NCI-H2196 (cell line): ENCODE results near the gene CRIM1.
"Not testable (repeated sequence)": the region's sequence is repeated elsewhere in the genome, so short reads cannot be mapped to it uniquely, and the experiment has no call there.

Experiments used
- DNase-seq: peaks from one replicate; lab custom pipeline; 2025; ENCODE audit not compliant: unreplicated experiment; lab: John Stamatoyannopoulos, UW

CRIM1 gene

DNA sequence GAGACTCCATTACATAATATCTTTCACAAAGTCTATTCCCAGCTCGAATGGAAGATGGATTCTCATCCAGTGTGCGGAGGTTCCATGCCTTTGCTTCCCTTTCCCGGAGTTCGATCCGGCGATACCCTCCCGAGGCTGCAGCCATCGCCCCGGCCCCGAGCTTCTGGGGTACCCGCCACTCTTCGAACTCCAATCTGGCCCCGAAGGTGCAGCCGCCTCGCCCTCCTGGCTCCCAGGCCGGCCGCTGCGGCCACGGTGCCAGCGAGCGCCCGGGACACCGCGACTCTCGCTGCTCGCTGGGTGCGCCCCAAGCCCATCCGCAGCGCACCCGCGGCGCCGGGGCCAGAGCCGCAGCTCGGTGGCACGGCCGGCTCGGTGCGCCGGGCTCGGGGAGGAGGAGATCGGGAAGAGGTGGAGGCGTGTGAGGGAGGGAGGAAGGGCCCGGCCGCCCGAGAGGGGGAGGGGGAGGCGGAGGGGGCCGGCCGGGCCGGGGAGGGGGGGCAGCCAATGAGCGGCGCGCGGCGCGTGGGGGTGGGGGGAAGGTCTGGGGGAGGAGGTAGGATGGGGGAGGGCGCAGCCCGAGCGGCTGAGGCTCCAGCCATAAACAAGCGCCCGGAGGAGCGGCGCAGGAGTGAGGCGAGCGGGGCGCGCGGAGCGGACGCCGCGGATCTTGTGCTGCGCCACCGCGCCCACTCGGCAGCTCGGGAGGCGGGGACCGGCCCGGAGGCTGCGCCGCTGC, at the start of gene CRIM1:
Gene CRIM1, plus strand, starts transcription at position 628 of the 739 bp plus-strand sequence. CDS start 515 bp downstream, outside the sequence.
- peak; percentile 77 for DNase-seq

DNA sequence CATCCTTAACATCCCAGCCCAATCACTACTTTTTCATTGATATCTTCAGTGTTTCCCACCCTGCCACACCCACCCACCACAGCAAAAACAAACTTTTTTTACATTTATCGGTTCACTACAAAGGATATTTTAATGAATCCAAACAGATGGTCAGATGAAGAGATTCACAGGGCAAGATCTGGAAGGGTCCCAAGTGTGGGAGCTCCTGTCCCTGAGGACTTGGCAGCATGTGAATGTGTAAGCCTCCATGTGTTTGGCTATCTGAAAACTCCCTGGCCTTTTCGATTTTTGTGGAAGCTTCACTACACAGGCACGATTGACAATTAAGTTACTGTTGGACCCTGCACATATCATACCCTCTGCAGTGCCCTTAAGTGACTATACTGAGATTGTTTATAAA, 48.1 kb upstream of the CRIM1 start:
- DNase-seq = no peak

DNA sequence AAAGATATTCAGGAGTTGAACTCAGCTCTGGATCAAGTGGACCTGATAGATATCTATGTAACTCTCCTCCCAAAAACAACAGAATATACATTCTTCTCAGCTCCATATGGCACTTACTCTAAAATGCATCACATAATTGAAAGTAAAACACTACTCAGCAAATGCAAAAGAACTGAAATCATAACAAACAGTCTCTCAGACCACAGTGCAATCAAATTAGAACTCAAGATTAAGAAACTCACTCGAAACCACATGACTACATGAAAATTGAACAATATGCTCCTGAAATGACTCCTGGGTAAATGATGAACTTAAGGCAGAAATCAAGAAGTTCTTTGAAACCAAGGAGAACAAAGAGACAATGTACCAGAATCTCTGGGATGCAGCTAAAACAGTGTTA, 45.1 kb upstream of the CRIM1 start:
- not testable (repeated sequence) for DNase-seq

DNA sequence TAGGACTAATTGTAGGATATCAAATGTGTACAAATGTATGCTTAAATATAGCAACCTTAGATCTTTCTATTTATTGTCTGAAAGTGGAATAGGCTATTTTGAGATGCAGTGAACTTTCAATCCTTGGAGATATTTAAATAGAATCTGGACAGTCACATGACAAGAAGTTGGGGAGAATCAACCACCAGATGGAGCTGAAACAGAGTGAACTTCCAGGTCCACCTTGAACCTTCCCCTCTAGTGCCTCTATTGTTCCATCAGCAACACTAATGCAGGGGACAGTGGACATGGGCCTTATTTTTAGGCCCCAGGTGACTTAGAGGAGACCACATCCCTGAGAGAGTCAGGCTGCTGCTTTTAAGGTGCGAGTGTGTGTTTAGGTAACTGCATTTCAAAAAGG, 37.0 kb upstream of the CRIM1 start:
- no peak for DNase-seq

DNA sequence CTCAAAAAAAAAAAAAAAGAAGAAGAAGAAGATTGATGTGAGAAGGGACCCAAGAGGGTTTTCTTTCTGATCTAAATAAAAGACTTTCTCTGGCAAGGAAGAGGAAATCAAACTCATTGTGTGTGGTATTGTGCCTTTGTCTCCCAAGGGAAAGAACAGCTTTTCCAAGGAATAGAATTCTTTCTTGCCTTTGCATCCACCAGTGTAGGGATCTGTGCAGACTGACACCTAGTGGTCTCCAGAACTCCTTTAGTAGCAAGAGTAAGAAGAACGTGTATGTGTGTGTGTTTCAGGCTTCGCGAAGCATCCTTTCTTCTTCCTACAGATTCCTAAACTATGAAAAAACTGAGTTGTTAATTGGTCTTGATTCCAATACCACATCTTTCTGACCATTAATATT, 33.5 kb upstream of the CRIM1 start:
- DNase-seq = no peak

GRCh38 chr2:36326286-36326685, 29.3 kb upstream of the CRIM1 start:
- no peak for DNase-seq

DNA sequence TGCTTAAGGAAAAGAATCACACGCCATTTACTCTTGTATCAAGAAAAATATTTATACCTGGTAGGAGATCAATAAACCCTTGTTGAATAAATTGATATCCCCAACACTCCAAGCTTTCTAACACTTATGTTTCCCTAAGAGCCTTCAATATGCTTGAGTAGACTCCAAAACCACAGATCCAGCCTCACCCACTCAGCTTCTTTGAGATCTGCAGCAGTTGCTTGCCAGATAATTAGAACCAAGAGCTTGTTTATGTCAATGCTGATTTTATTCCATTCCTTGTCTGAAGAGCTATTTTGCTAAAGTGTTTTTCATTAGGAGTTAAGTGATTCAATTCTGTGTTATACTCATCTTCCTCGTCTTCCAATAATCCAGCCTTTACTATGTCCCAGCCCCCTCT, 26.3 kb upstream of the CRIM1 start:
- DNase-seq = no peak

GRCh38 chr2:36329746-36330472, 25.7 kb upstream of the CRIM1 start:
- DNase-seq = no peak

DNA sequence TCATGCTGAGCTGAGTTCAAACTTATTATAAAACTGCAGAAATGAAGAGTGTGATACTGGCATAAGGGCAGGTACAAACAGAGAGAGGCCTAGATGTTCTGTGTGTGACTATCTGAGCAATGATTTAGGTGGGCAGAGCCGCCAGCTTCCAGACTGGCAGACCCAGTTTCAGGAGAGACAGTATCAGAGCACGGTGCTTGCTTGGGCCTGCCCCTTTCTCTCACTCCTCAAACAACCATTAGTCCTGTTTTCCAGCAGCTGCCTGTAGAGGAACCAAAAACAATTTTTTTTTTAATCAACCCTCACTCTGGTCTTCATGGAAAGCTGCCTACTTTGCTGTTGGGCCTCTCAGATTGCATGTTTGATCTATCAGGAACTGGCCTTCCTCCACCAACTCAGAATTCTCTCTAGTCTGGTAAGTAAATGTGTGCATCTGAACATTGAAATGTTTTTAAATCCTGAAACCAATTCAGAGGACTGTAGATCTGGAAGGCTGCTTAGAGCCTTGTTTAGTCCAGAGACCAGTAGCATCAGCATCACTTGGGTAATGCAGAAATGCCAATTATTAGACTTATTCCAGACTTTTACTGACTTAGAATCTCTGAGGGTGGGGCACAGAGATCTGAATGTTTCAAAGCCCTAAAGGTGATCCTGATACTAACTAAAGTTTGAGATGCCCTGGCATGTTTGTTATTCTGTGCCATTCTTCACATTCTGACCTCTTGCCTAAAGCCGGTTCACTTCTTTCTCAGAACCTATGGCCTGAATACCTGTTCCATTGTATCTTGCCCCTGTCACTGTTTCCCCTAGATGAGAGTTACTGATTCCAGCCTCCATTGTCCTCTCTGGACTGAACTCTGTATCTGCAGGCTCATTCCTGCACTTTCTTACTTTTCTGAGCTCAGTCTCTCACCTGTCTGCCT, 24.8 kb upstream of the CRIM1 start:
- DNase-seq = no peak

- no peak for DNase-seq
These were observed 22.1 kb upstream of the CRIM1 start for GRCh38 chr2:36333350-36334012.

DNA sequence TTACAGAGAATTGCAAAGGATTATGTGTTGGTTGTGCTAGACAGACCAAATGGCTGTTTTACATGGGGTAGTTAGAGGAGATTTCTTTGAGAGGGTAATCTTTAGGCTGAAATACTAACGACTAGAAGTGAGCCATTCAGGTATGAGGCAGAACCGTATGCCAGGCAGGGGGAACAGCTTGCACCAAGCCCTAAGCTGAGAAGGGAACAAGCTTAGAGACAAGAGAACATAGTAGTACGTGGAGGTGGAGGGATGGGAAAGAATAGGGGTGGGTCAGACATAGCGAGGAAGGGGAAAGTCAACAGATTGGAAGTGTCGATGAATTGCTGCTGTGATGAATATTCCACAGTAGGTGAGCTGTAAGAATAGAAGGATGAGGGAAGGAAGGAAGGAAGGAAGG, 20.0 kb upstream of the CRIM1 start:
- no peak for DNase-seq

DNA sequence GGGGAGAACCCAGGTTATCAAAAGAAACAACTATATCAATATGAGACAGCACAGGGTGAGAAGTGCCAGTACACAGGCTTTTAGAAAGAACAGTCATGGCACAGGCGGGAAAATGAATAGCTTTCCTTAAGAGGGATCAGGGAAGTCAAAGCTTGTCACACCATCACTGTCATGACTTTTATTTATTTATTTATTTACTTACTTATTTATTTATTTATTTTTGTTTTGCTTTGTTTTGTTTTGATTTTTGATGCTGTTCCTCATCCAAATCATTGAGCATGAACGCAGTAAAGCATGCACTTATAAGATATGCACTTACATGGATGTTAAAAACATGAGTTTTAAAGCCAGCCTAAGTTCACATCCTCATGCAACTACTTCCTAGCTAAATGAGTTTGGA, 19.3 kb upstream of the CRIM1 start:
- DNase-seq = no peak

- no peak for DNase-seq
These were observed 18.2 kb upstream of the CRIM1 start for GRCh38 chr2:36337354-36337753.

GRCh38 chr2:36338124-36338826, 17.3 kb upstream of the CRIM1 start:
- DNase-seq = no peak

DNA sequence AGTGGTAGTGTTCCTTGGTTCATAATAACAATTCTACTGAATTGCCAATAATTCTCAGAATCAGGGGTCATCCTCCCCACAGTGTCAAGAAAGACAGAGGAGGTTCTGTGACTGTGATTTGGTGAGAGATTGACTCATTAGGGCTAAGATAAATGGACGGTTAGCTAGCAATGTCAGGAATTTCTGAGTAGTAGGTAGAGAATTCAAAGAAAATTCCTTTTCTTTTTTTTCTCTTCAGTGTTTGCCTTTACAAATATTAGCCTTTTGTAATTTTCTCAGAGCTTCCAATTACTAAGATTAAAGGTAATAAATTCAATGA, 16.8 kb upstream of the CRIM1 start:
- no peak for DNase-seq

DNA sequence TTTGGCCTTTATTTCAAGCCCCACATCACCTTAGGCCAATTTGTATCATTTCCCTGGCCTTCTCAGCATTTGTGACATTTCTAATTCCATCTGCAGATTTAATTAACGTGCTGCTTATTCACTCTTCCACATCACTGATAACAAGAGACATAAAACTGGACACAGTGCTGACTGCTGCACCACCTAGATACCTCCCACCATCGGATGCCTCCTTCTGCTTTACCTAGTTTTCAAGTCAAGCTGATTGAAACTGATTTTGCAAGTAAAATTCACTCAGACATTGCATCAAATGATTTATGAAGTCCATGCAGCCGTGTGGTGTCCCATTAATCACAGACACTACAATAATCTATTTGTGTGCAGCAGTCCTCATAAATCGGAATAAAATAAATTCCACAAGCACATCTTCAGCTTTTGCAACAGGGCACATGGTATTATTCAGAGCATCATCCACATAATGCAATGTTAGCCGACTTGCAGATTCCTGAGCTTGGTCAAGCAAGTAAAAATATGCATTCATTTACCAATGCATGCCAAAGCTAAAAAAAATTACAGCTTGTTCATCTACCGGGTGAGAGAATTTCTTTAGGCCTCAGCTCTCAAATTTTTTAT, 15.9 kb upstream of the CRIM1 start:
- DNase-seq = no peak

DNA sequence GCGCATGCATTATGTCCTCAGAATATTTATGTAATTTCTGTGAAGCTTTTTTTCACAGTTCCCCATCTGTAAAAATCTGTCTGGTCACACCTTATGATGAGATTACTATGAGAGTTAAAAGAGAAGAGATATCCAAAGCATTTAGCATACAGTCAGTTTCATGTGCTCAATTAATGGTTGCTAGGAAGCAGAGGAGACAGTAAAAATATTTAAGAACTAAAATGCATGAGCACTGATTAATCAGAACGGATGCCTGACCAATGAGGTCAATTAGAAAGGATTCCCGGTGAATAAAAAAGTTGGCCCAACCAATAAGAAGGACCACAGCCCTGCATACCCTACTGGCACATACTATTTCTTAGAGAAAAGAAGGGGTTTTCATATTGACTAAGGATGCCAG, 12.0 kb upstream of the CRIM1 start:
- no peak for DNase-seq

DNA sequence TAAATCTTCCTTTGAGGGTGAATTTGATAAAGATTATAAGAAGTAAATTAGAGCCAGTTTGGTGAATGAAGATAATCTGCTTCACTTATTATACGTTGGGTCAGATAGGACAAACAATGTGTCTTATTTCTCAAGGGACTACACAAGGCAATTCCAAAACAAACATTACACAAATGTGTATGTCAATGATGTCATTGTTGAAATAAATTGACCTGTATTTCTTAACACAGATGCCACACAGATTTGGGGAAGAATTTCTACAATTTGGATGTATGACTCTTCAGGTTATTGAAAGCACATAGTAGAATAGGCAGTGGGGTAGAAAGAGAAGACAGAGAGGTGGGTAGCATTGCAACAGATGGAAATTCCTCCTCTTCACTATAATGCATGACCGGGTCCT, 6.9 kb upstream of the CRIM1 start:
- DNase-seq = no peak

DNA sequence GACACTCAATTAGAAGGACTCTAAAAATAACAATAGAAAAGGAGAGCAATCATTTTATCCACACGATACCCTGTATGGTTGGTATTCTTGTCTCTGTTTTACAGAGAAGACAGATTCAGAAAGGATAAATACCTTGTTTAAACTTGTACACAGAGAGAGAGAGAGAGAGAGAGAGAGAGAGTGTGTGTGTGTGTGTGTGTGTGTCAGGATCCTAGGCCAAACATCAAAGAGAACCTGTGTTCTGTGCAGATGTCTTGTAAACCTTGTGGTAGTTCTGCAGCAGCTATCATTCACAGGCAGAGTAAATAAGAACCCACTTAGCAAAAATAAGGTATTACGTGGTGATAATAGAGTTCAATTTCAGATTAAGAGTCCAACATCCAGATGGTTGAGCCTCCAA, 4.3 kb upstream of the CRIM1 start:
- no peak for DNase-seq

DNA sequence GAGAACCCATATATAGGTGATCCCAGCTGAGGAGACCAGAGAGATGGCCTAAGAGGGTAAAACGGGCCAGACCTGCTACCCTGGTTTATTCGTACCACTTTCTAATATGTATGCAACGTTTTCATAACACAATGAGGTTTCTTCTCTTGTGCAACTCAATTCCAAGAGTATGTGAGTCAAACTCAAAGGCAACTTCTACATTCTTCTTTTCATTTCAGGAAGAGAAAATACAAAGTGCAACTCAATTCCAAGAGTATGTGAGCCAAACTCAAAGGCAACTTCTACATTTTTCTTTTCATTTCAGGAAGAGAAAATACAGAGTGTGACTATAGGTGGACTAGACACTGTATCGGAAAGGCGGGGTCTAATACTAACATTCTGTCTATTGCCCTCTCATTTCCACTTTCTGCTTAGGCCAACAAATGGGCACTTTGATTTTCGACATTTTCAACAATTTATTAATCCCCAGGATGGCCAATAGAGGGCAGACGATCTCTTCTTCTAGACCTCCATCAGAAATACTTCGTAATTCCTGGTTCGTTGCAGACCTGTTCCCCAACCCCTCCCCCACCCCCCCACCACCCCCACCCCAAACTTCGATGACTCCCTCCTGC, 3.7 kb upstream of the CRIM1 start:
- DNase-seq = peak; percentile 48
